Measurements from ENCODE around the gene LHFPL3. TPM values are rescaled to one million over a fixed set of nuclear protein-coding genes. Genes with fewer than 3 reads are reported as not detected.
"Not testable (repeated sequence)": the region's sequence is repeated elsewhere in the genome, so short reads cannot be mapped to it uniquely, and the experiment has no call there.

The LHFPL3 gene
- total and polyA plus RNA-seq, 2 experiments from 2014 or later = not detected

- Histone ChIP-seq H3K27ac (no peak overlapping the region), H3K4me3 (no peak overlapping the region), H3K27me3 (no peaks in the 10 kb centered on the region), H3K36me3 (no peaks in the 10 kb centered on the region), H3K9me3 (ENCODE audit: low read depth) (no peaks in the 10 kb centered on the region), H3K4me1 (ENCODE audit: low read depth) (no peaks in the 10 kb centered on the region)
- no peak for TF ChIP-seq CTCF (IDR thresholded peaks at IDR 0.05; ENCODE audit: low read depth, low read length)
- no peak for DNase-seq (ENCODE audit: low read depth in 1 of 2, low spot score in 1 of 2)
Measured at GRCh38 chr7:104569751-104570150, 241.3 kb downstream of the LHFPL3 start.

- H3K36me3 ChIP-seq = no peaks in the 10 kb centered on the region
- no peak overlapping the region for H3K4me3 ChIP-seq
- H3K27ac ChIP-seq = no peak overlapping the region
- TF ChIP-seq CTCF (IDR thresholded peaks at IDR 0.05; ENCODE audit: low read depth, low read length) = no peak
- H3K4me1 ChIP-seq (ENCODE audit: low read depth) = no peaks in the 10 kb centered on the region
- no peaks in the 10 kb centered on the region for H3K27me3 ChIP-seq
- DNase-seq (ENCODE audit: low read depth in 1 of 2, low spot score in 1 of 2) = no peak
- H3K9me3 ChIP-seq (ENCODE audit: low read depth) = no peaks in the 10 kb centered on the region
Measured at GRCh38 chr7:104572554-104572953, 244.2 kb downstream of the LHFPL3 start.

- Histone ChIP-seq H3K9me3 (ENCODE audit: low read depth) (no peaks in the 10 kb centered on the region), H3K27ac (no peak overlapping the region), H3K27me3 (no peaks in the 10 kb centered on the region), H3K36me3 (no peaks in the 10 kb centered on the region), H3K4me1 (ENCODE audit: low read depth) (no peaks in the 10 kb centered on the region), H3K4me3 (no peak overlapping the region)
- TF ChIP-seq CTCF (IDR thresholded peaks at IDR 0.05; ENCODE audit: low read depth, low read length) = no peak
- no peak for DNase-seq (ENCODE audit: low read depth in 1 of 2, low spot score in 1 of 2)
Measured at GRCh38 chr7:104584620-104585019, 256.2 kb downstream of the LHFPL3 start.

- not testable (repeated sequence) for H3K4me1 ChIP-seq (ENCODE audit: low read depth); H3K27ac ChIP-seq; DNase-seq (ENCODE audit: low read depth in 1 of 2, low spot score in 1 of 2); H3K9me3 ChIP-seq (ENCODE audit: low read depth); H3K4me3 ChIP-seq; H3K36me3 ChIP-seq; H3K27me3 ChIP-seq
Measured at GRCh38 chr7:104595591-104595990, 267.2 kb downstream of the LHFPL3 start.

GRCh38 chr7:104603957-104604356, 275.6 kb downstream of the LHFPL3 start:
- H3K36me3 ChIP-seq = no peaks in the 10 kb centered on the region
- no peaks in the 10 kb centered on the region for H3K4me1 ChIP-seq (ENCODE audit: low read depth)
- no peak overlapping the region for H3K27ac ChIP-seq
- no peak for DNase-seq (ENCODE audit: low read depth in 1 of 2, low spot score in 1 of 2)
- no peak overlapping the region for H3K4me3 ChIP-seq
- H3K9me3 ChIP-seq (ENCODE audit: low read depth) = no peaks in the 10 kb centered on the region
- TF ChIP-seq CTCF (IDR thresholded peaks at IDR 0.05; ENCODE audit: low read depth, low read length) = no peak
- H3K27me3 ChIP-seq = no peaks in the 10 kb centered on the region

GRCh38 chr7:104604706-104605105, 276.3 kb downstream of the LHFPL3 start:
- no peak overlapping the region for H3K4me3 ChIP-seq
- DNase-seq (ENCODE audit: low read depth in 1 of 2, low spot score in 1 of 2) = no peak
- no peaks in the 10 kb centered on the region for H3K36me3 ChIP-seq
- H3K27me3 ChIP-seq = no peaks in the 10 kb centered on the region
- H3K27ac ChIP-seq = no peak overlapping the region
- H3K9me3 ChIP-seq (ENCODE audit: low read depth) = no peaks in the 10 kb centered on the region
- TF ChIP-seq CTCF (IDR thresholded peaks at IDR 0.05; ENCODE audit: low read depth, low read length) = no peak
- no peaks in the 10 kb centered on the region for H3K4me1 ChIP-seq (ENCODE audit: low read depth)
